Muscle of leg (tissue), 11 donors: ENCODE results near the gene MYCBPAP. TPM values are rescaled to one million over a fixed set of nuclear protein-coding genes. Genes with fewer than 3 reads are reported as not detected.

Source experiments
- DNase-seq: peaks from one replicate; pipeline ENCODE4 v3.0.0; 2013
- H3K27ac ChIP-seq: one replicate; pipeline ENCODE4 v1.5.1; 2013; ENCODE audit warnings: mild to moderate bottlenecking, low read length, control low read depth
- H3K27me3 ChIP-seq: one replicate; pipeline ENCODE4 v1.6.1; 2013; ENCODE audit warnings: low read length; ENCODE audit not compliant: control insufficient read depth, insufficient read depth
- H3K36me3 ChIP-seq: one replicate; pipeline ENCODE4 v1.6.1; 2013; ENCODE audit warnings: low read length; ENCODE audit not compliant: control insufficient read depth, insufficient read depth
- H3K4me1 ChIP-seq: one replicate; pipeline ENCODE4 v1.6.1; 2013; ENCODE audit warnings: low read length; ENCODE audit not compliant: control insufficient read depth, insufficient read depth
- H3K4me3 ChIP-seq: one replicate; pipeline ENCODE4 v1.5.1; 2013; ENCODE audit warnings: low read length, control low read depth
- H3K9me3 ChIP-seq: replicated peaks from 2 replicates; pipeline ENCODE4 v1.6.1; 2013; ENCODE audit warnings: low read depth, low read length; ENCODE audit not compliant: control insufficient read depth
- WGBS: methylation state at CpG from one replicate; pipeline ENCODE4 v1.1.5; 2013; ENCODE audit warnings: missing lambda C conversion rate; ENCODE audit not compliant: insufficient coverage; 5-methylcytosine and 5-hydroxymethylcytosine counted together
- polyA plus RNA-seq, 8 donors: library from polyadenylated mRNA; unstranded; fragments of 120-200 nt; gene quantifications; one replicate each; pipeline versions ENCODE4 v1.2.1 to v1.2.3, GENCODE V29; 2013; ENCODE audit warnings: inconsistent platforms in 1 of 8, low replicate concordance in 1 of 8; ENCODE audit not compliant: insufficient read length in 8 of 8, insufficient read depth in 1 of 8
- total RNA-seq: library from RNA; stranded (reverse); fragments of 120-200 nt; gene quantifications from one replicate; pipeline ENCODE4 v1.2.4, GENCODE V29; 2013

Gene MYCBPAP
- total and polyA plus RNA-seq, 9 donors = 0.66 to 2.3 (median 0.82) TPM

DNA sequence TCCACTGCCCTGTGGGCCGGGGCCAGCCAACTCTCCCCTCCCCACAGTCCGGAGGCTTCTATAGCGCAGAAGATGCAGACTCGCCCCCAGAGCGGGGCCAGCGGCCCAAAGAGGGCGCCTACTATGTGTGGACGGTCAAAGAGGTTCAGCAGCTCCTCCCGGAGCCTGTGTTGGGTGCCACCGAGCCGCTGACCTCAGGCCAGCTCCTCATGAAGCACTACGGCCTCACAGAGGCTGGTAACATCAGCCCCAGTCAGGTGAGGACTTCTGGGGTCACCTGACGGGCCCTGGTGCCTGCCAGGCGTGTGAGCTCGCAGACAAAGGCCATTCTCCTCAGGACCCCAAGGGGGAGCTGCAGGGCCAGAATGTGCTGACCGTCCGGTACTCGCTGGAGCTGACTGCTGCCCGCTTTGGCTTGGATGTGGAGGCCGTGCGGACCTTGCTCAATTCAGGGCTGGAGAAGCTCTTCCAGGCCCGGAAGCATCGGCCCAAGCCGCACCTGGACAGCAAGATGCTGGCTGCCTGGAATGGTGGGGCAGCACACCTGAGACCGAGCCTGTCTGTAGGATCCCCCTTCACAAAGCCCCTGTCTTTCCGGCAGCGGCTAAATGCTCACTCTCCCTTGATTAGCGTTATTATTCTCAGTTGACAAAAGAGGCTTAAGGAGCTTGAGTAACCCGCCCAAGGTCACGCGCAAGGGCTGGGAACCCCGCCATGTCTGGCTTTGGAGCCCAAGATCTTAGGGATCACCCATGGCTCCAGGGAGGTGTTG is 42.6 kb downstream of the MYCBPAP start:
- 40% methylated on average over 26 of the region's 32 CpGs for WGBS
- peak; percentile 94 for DNase-seq
- Histone ChIP-seq H3K27ac (no peak overlapping the region), H3K4me1 (peaks cover 43% of the 10 kb centered on the region), H3K27me3 (peaks cover under 1% of the 10 kb centered on the region), H3K9me3 (no peaks in the 10 kb centered on the region), H3K4me3 (no peak overlapping the region), H3K36me3 (peaks cover 29% of the 10 kb centered on the region)

DNA sequence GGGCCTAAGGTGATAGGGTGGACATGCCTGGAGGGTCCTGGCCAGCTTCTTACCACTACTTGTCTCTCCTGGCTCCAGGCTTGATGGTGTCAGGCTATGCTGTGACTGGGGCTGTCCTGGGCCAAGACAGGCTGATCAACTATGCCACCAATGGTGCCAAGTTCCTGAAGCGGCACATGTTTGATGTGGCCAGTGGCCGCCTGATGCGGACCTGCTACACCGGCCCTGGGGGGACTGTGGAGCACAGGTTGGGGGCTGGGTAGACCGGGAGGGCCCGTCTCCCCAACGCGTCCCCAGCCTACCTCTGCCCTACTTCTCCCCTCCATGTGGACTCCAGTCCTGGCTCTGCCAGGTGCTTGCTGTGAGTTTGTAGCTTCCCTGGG is 43.2 kb downstream of the MYCBPAP start:
- WGBS = no CpG with 5 or more reads among the region's 8 CpGs
- H3K36me3 ChIP-seq = peaks cover 30% of the 10 kb centered on the region
- peaks cover 48% of the 10 kb centered on the region for H3K4me1 ChIP-seq

DNA sequence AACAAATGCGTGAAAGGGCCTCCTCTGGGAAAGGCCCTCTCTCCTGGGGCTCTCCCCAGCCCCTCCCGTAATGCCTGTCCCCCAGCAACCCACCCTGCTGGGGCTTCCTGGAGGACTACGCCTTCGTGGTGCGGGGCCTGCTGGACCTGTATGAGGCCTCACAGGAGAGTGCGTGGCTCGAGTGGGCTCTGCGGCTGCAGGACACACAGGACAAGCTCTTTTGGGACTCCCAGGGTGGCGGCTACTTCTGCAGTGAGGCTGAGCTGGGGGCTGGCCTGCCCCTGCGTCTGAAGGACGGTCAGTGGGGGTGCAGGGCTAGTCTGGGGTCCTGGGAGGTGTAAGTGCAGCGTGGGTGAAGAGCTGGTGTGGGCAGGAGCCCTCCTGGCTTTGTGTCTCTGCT is 43.6 kb downstream of the MYCBPAP start:
- 94% methylated on average over 8 of the region's 12 CpGs for WGBS

More for the DNA sequence above, 43.2 kb downstream of the MYCBPAP start:
- DNase-seq = no peak
- Histone ChIP-seq H3K9me3 (no peaks in the 10 kb centered on the region), H3K27ac (no peak overlapping the region), H3K27me3 (peaks cover 4% of the 10 kb centered on the region), H3K4me3 (no peak overlapping the region)

DNA sequence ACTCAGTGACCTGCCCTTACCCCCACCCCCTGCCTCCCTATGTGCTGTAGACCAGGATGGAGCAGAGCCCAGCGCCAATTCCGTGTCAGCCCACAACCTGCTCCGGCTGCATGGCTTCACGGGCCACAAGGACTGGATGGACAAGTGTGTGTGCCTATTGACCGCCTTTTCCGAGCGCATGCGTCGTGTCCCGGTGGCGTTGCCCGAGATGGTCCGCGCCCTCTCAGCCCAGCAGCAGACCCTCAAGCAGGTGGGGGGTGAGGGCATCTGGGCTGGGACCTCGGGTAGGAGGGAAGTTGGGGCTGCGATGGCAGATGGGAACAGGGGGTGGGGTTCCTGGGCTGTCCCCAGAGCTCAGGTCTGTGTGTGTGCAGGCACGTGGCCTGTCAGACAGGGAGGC is 46.0 kb downstream of the MYCBPAP start:
- peaks cover 47% of the 10 kb centered on the region for H3K4me1 ChIP-seq

More for the DNA sequence above, 43.6 kb downstream of the MYCBPAP start:
- H3K27me3 ChIP-seq = peaks cover 6% of the 10 kb centered on the region
- no peak for DNase-seq
- H3K4me3 ChIP-seq = no peak overlapping the region
- H3K9me3 ChIP-seq = no peaks in the 10 kb centered on the region
- H3K36me3 ChIP-seq = peaks cover 30% of the 10 kb centered on the region
- H3K4me1 ChIP-seq = peaks cover 49% of the 10 kb centered on the region
- no peak overlapping the region for H3K27ac ChIP-seq

DNA sequence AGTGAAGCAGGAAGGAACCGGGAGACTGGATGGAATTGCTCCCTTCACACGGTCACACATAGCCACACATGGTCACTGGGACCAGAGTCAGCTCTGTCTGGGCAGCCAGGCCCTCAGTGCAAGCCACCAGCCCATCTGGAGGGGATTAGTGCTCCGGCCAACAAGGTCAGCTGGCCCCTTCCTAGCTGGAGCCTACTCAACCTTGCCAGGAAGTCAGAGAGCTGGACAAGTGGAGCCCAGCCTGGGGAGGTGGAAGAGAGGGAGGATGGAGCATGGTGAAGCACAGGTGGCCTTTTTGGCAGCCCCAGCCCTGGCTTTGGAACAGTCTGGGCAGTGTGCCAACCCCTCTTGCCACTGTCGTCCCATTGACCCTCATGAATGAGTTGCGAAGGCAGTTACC is 48.6 kb downstream of the MYCBPAP start:
- no peaks in the 10 kb centered on the region for H3K9me3 ChIP-seq
- no peak overlapping the region for H3K4me3 ChIP-seq
- H3K27me3 ChIP-seq = peaks cover 49% of the 10 kb centered on the region
- peaks cover 51% of the 10 kb centered on the region for H3K4me1 ChIP-seq
- DNase-seq = peak; percentile 87
- peak overlapping the region; percentile 5 for H3K27ac ChIP-seq
- 20% methylated on average over 3 of the region's 5 CpGs for WGBS
- H3K36me3 ChIP-seq = peaks cover 16% of the 10 kb centered on the region

More for the DNA sequence above, 46.0 kb downstream of the MYCBPAP start:
- Histone ChIP-seq H3K9me3 (no peaks in the 10 kb centered on the region), H3K27me3 (peaks cover 28% of the 10 kb centered on the region), H3K27ac (no peak overlapping the region), H3K36me3 (peaks cover 28% of the 10 kb centered on the region), H3K4me3 (no peak overlapping the region)
- WGBS = 86% methylated on average over 10 of the region's 17 CpGs
- DNase-seq = no peak

DNA sequence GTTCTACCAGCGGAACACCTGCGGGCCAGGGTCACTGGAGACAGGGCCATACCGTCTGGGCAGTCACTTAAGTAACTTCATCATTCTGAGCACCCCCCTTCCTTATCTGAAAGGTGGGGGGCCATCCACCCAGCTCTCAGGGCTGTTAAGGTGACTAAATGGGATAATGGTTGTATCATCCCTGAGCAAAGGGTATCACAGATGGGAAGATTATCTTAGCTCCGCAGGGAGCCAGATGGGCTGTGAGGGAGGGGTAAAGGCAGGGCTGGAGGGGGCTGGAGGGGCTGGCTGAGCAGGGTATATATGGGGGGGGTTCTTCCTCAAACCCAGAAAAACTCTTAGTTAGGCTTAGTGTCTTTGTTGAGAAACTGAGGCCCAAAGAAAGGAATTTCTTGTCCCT is 49.4 kb downstream of the MYCBPAP start:
- no peak overlapping the region for H3K4me3 ChIP-seq
- DNase-seq = no peak
- 100% methylated on average over 1 of the region's 4 CpGs for WGBS
- H3K27me3 ChIP-seq = peaks cover 57% of the 10 kb centered on the region
- peaks cover 58% of the 10 kb centered on the region for H3K4me1 ChIP-seq
- peaks cover 15% of the 10 kb centered on the region for H3K36me3 ChIP-seq
- no peaks in the 10 kb centered on the region for H3K9me3 ChIP-seq
- no peak overlapping the region for H3K27ac ChIP-seq

DNA sequence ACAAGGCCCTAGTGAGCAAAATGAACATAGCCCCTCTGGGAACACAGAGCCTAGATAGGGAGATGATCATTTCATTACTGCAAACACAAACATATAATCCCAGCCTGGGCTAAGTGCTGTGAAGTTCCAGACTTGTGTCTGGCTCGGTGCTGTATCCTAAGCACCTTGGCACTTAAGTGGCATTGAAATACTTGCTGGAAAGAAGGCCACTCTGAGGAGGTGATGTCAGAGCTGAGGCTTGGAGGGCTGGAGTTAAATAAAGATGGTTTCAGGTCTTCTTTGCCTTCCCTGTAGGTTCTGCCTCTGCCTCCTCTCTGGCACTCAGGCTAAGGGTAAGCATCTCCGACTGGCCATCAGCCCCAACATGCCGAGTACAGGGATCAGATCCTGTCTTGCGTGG is 49.9 kb downstream of the MYCBPAP start:
- WGBS = 26% methylated on average over 3 of the region's 4 CpGs
- Histone ChIP-seq H3K27ac (no peak overlapping the region), H3K27me3 (peaks cover 62% of the 10 kb centered on the region), H3K9me3 (no peaks in the 10 kb centered on the region), H3K36me3 (peaks cover 15% of the 10 kb centered on the region), H3K4me1 (peaks cover 62% of the 10 kb centered on the region), H3K4me3 (no peak overlapping the region)
- no peak for DNase-seq

DNA sequence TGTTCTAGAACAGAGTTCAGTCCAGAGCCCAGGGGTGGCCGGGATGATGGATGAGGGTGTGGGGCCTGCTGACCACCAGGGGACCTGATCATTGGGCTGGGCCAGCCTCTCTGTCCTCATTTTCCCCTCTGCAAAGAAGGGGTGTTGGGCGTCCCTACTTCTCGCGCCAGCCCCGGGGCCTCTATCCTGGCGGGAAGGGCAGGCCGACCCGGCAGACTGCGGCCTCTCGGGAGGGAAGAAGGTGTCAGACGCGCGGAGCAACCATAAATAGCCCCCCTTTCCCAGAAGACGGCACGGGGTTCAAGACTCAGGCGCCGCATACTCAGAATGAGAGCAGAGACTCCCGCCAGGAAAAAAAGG is 50.3 kb downstream of the MYCBPAP start:
- Histone ChIP-seq H3K9me3 (no peaks in the 10 kb centered on the region), H3K27ac (no peak overlapping the region), H3K36me3 (peaks cover 15% of the 10 kb centered on the region), H3K4me3 (no peak overlapping the region), H3K27me3 (peaks cover 67% of the 10 kb centered on the region), H3K4me1 (peaks cover 67% of the 10 kb centered on the region)
- 10% methylated on average over 14 of the region's 18 CpGs for WGBS
- DNase-seq = no peak

DNA sequence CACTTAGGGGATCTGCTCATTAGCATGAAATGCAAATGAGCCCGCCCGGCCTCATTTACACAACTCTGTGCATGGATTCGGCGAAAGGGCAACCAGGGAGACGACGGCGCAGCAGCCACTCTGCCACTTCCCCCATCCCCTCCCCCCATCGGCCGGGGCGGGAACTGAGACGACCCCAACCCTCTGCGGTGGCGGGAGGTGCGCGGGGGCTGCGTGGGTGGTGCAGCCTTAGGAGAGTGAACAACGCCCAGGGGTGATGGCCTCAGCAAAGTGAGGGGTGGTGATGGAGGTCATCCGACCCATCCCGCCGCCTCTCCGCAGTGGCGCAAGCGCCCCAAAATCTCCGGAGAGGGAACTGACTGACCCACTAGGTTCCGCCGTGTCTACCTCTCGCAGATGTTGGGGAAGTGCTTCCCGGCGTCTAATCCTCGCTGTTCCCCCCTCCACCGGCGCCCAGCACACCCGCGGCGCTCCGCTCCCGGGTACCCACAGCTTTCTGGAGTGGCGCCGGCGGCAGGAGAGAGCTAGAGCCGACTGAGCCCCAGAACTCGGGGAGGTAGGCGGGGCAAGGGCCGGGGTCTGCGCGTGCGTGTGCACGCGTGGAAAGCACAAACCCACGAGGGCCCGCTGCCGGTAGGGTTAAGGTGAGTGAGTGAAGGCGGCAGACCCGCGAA is 50.8 kb downstream of the MYCBPAP start:
- H3K9me3 ChIP-seq = no peaks in the 10 kb centered on the region
- peaks cover 72% of the 10 kb centered on the region for H3K27me3 ChIP-seq
- peak; percentile 45 for DNase-seq
- H3K36me3 ChIP-seq = peaks cover 15% of the 10 kb centered on the region
- peak overlapping the region; percentile 51 for H3K4me3 ChIP-seq
- 2% methylated on average over 29 of the region's 55 CpGs for WGBS
- no peak overlapping the region for H3K27ac ChIP-seq
- peaks cover 72% of the 10 kb centered on the region for H3K4me1 ChIP-seq

DNA sequence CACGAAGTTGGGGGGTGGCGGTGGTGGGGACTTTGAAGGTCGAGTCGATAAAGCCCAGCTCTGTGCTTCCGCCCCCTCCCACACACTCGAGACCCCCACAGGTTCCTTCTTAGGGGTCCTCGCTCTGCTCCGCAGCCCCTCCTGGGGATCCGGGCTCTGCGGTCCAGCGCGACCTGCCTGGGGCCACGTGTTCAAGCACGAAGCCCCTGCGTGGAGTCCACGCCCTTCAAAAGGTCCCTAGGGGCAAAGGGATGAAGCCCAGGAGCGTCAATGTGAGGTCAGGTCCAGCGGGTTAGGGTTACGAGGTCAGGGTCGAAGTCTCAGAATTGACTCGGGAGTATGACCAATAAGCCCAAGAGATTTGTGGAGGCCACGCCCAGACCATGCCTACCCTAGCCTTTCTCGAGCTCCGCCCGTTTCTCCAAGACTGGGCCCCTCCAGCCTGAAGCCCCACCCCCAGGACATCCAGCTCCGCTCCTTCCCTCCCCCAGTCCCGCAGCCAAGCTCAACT is 51.5 kb downstream of the MYCBPAP start:
- H3K4me1 ChIP-seq = peaks cover 77% of the 10 kb centered on the region
- H3K9me3 ChIP-seq = no peaks in the 10 kb centered on the region
- H3K27ac ChIP-seq = no peak overlapping the region
- H3K36me3 ChIP-seq = peaks cover 11% of the 10 kb centered on the region
- peaks cover 76% of the 10 kb centered on the region for H3K27me3 ChIP-seq
- WGBS = 0% methylated on average over 16 of the region's 27 CpGs
- peak; percentile 87 for DNase-seq
- H3K4me3 ChIP-seq = peak overlapping the region; percentile 51
